Psoas muscle (tissue), 8 donors: ENCODE data around the gene VWA5B1. TPM values are rescaled to one million over a fixed set of nuclear protein-coding genes. Genes with fewer than 3 reads are reported as not detected.
A peak's percentile ranks its signal among the peaks of the same experiment; 100 is the strongest.

Experiments used
- ATAC-seq, 4 donors: fragments of 200-7000 bp; cut with Tn5 transposase; one replicate each; pipeline ENCODE4 v1.9.1; 2020; ENCODE audit warnings: moderate library complexity in 3 of 4, mild to moderate bottlenecking in 2 of 4
- DNase-seq, 2 donors: peaks; one replicate each; pipeline ENCODE4 v3.0.0-alpha.2; 2020
- H3K27ac ChIP-seq: fragments of 200-600 bp; one replicate; pipeline ENCODE4 v1.8.0; 2022
- H3K27me3 ChIP-seq, 3 donors: fragments of 200-600 bp in 1 of 3; one replicate each; pipeline versions ENCODE4 v1.6.1 to v1.8.0; 2013 to 2022; ENCODE audit warnings: low read length in 2 of 3, mild to moderate bottlenecking in 2 of 3, moderate library complexity in 1 of 3; ENCODE audit not compliant: insufficient read depth in 3 of 3
- H3K36me3 ChIP-seq, 2 donors: fragments of 200-600 bp in 1 of 2; one replicate each; pipeline versions ENCODE4 v1.6.1 to v1.8.0; 2013 to 2022; ENCODE audit warnings: low read depth in 1 of 2, mild to moderate bottlenecking in 1 of 2, moderate library complexity in 1 of 2; ENCODE audit not compliant: insufficient read depth in 1 of 2
- H3K4me1 ChIP-seq: fragments of 200-600 bp; one replicate; pipeline ENCODE4 v1.8.0; 2022
- H3K4me3 ChIP-seq: fragments of 200-600 bp; one replicate; pipeline ENCODE4 v1.8.0; 2022; ENCODE audit warnings: mild to moderate bottlenecking
- H3K9me3 ChIP-seq: fragments of 200-600 bp; one replicate; pipeline ENCODE4 v1.8.0; 2022
- WGBS, 3 donors: extraction: QIAGEN DNeasy Blood & Tissue Kit; methylation state at CpG; one replicate each; pipeline versions ENCODE4 v1.1.6 to v1.1.7; 2013; 5-methylcytosine and 5-hydroxymethylcytosine counted together
- intact Hi-C, 2 donors: fragments of 100-400 bp; cut with DNase I; formaldehyde crosslinking; loops; one replicate each; pipeline versions ENCODE4 v1.11.0 to v1.14.2; 2022
- polyA plus RNA-seq, 3 donors: library from polyadenylated mRNA; stranded (reverse); fragments of 200-250 nt; gene quantifications; one replicate each; pipeline ENCODE4 v1.2.3, GENCODE V29; 2013
- total RNA-seq, 4 donors: library from RNA; stranded (reverse); fragmentation: NEBNext Ultra II Directional in 2 of 4; extraction: Animal tissue kit (Norgen Biotek cat#: 25700) in 2 of 4; gene quantifications; one replicate each; pipeline versions ENCODE4 v1.2.1 to v1.2.4, GENCODE V29; 2021 to 2023
- TF ChIP-seq, protein P1 (sequence below): fragments of 200-600 bp; IDR thresholded peaks from one replicate; pipeline ENCODE4 v1.8.0; 2022; ENCODE audit warnings: antibody characterized with exemption
- donor health status: healthy with polysubstance abuse.
- donor health status: DM: no; HTN: no; CAD: no; lungs with moderate emphysema.
- donor health status: Bipolar disorder and iron deficiency.
- donor health status: healthy.
- donor health status: DM: yes; HTN: yes; CAD: no.
- donor health status: DM: no; HTN: no; CAD: no.
- donor health status: DM: no; HTN: no; CAD: no.
- donor health status: DM: yes; HTN: yes; CAD: no.

VWA5B1 gene
- total and polyA plus RNA-seq, 7 donors = under 0.01 to 0.17 (median 0.12) TPM; not detected in 4

DNA sequence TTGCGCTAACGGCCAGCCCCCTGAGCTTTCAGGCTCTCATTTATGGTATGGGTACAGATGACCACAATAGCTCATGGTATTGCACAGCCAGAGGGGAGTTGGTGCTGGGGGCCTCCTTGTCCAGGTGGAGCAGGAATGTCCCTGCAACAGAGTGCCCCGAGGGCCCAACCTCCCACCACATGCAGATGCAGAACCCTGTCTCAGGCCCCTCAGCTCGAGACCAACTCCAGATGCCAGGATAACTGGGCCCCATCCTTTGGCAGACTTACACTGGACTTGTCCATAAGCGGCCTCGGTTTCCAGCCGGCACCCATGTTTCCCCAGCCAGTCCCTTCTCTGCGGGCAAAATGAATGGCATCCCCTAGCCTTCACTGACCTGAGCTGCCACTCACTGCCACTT is 67.1 kb downstream of the VWA5B1 start:
- no peak for ATAC-seq
- peak overlapping the region; percentile 3 for H3K27ac ChIP-seq
- H3K27me3 ChIP-seq = no peaks in the 10 kb centered on the region
- H3K4me3 ChIP-seq = no peak overlapping the region
- TF ChIP-seq, protein P1, sequence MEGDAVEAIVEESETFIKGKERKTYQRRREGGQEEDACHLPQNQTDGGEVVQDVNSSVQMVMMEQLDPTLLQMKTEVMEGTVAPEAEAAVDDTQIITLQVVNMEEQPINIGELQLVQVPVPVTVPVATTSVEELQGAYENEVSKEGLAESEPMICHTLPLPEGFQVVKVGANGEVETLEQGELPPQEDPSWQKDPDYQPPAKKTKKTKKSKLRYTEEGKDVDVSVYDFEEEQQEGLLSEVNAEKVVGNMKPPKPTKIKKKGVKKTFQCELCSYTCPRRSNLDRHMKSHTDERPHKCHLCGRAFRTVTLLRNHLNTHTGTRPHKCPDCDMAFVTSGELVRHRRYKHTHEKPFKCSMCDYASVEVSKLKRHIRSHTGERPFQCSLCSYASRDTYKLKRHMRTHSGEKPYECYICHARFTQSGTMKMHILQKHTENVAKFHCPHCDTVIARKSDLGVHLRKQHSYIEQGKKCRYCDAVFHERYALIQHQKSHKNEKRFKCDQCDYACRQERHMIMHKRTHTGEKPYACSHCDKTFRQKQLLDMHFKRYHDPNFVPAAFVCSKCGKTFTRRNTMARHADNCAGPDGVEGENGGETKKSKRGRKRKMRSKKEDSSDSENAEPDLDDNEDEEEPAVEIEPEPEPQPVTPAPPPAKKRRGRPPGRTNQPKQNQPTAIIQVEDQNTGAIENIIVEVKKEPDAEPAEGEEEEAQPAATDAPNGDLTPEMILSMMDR = no peak
- DNase-seq = no peak
- intact Hi-C loops = loop anchor here in 1 of 2 donors (5.0 kb wide), 1 partner anchor 75 kb away; no protein-coding TSS in a partner anchor
- peaks cover 25% of the 10 kb centered on the region for H3K4me1 ChIP-seq
- WGBS, 3 donors = 82 to 90% (median 87%) methylated on average over 8 of the region's 8 CpGs
- no peaks in the 10 kb centered on the region for H3K9me3 ChIP-seq
- no peaks in the 10 kb centered on the region for H3K36me3 ChIP-seq

DNA sequence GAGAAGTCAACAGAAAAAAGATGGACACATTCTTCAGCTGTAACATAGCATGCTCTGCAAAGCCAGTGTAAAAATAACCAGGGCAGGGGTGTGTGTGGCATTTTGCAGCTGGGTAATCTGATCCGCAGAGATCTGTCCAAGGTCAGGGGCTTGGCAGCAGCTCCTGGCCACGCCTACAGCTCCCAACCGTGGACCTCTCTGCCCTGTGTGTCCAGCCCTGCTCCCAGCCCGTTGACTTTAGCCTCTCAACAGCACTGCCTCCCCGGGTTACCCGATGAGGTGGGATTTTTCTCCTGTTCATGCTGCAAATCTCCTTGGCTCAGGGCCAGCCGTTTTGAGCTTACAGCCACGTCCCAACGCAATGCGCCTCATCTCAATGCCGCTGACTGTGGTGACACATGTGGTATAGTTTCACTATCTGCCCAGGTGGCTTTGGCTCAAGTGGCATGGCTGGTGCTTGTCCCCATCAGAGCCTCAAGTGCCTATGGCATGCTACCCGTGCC is 68.1 kb downstream of the VWA5B1 start:
- no peaks in the 10 kb centered on the region for H3K27me3 ChIP-seq
- no peaks in the 10 kb centered on the region for H3K9me3 ChIP-seq
- WGBS, 3 donors = 14 to 15% (median 15%) methylated on average over 12 of the region's 12 CpGs
- no peaks in the 10 kb centered on the region for H3K36me3 ChIP-seq
- ATAC-seq (peak; percentile 91 to 98 (median 96)), DNase-seq (peak; percentile 62 to 89)
- H3K4me3 ChIP-seq = peak overlapping the region; percentile 33
- intact Hi-C loops = loop anchor here in 1 of 2 donors (5.0 kb wide), 1 partner anchor 77 kb away; no protein-coding TSS in a partner anchor
- H3K27ac ChIP-seq = peak overlapping the region; percentile 37
- peaks cover 25% of the 10 kb centered on the region for H3K4me1 ChIP-seq
- TF ChIP-seq, protein P1 = no peak

DNA sequence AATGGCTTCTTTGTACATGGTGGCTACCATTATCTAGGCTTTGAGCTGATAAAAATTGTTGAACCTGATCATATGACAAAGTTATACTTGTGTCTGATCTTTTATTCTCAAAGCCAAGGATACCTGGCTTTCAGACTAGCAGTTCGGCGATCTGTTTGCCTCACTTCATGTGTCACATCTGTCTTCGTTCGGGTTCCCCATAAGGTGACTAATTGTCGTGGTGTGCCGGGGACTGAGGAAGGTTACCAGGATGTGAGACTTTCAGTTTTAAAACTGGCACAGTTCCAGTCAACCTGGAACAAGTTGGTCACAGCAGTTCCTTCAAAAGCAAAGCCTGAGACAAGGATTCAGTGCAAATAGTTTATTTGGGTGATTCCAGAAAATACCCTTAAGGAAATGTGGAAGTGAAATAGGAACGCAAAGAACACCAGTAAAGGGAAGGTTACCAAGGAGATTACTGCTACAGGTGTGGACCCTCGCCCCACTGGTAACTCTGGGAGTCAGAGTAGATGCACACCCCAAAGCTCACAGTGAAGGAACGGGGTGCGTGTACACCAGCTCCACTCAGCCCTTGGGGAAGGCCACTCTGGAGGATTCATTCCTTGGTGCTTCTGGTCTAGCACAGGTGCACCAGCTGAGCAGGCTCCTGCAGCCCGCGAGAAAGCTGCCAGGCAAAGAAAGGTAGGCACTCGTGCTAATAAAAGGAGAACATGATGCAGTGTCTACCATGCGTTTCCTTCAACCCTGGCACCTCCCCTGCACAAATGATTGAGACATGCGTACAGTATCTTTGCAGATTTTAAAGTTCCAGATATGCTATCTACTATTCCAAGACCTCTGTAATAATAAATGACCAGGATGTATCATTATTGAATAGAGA is 69.0 kb downstream of the VWA5B1 start:
- intact Hi-C loops = loop anchor here in 1 of 2 donors (5.0 kb wide), 2 partner anchors 77 to 133 kb away; no protein-coding TSS in a partner anchor
- Histone ChIP-seq H3K4me3 (no peak overlapping the region), H3K27me3 (no peaks in the 10 kb centered on the region), H3K9me3 (no peaks in the 10 kb centered on the region), H3K4me1 (peaks cover 25% of the 10 kb centered on the region), H3K27ac (no peak overlapping the region), H3K36me3 (no peaks in the 10 kb centered on the region)
- WGBS, 3 donors = 75 to 83% (median 76%) methylated on average over 15 of the region's 15 CpGs
- ATAC-seq (no peak), DNase-seq (no peak)
- TF ChIP-seq, protein P1 = no peak

DNA sequence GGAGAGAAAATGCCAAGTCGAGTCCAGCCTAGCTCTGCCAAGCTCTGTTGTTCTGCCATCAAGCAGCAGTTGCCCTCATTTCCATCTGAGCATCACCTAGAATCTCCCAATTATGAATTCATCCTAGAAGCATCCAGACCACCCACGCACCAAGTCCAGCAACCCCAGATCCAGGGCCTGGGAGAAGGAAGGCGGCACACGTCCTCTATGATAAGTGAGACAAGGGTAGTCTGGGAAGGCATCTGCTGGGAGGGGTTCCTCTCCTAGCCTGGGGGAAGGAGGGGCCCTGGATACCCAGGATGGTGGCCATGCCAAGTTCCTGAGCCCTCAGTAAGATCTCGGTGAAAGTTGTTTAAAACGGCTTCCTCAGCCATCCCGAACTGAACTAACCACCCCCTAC is 70.7 kb downstream of the VWA5B1 start:
- intact Hi-C loops = loop anchor here in 1 of 2 donors (5.0 kb wide), 1 partner anchor 131 kb away; no protein-coding TSS in a partner anchor
- Histone ChIP-seq H3K36me3 (no peaks in the 10 kb centered on the region), H3K27me3 (peaks cover 0 to 16% (median 2%) of the 10 kb centered on the region in 3 donors), H3K4me3 (no peak overlapping the region), H3K27ac (no peak overlapping the region), H3K4me1 (peaks cover 22% of the 10 kb centered on the region), H3K9me3 (no peaks in the 10 kb centered on the region)
- no peak for DNase-seq
- WGBS, 3 donors = 31 to 58% (median 38%) methylated on average over 7 of the region's 7 CpGs
- no peak for ATAC-seq
- TF ChIP-seq, protein P1 = no peak
